AG08395 (cell line): ENCODE measurements around the gene POLL.

Source experiments
- DNase-seq: peaks from one replicate; pipeline ENCODE4 v3.0.0; 2012; ENCODE audit warnings: mixed read lengths, low spot score

The POLL gene

GRCh38 chr10:101573885-101574753 is 13.9 kb downstream of the POLL start:
- DNase-seq = no peak

DNA sequence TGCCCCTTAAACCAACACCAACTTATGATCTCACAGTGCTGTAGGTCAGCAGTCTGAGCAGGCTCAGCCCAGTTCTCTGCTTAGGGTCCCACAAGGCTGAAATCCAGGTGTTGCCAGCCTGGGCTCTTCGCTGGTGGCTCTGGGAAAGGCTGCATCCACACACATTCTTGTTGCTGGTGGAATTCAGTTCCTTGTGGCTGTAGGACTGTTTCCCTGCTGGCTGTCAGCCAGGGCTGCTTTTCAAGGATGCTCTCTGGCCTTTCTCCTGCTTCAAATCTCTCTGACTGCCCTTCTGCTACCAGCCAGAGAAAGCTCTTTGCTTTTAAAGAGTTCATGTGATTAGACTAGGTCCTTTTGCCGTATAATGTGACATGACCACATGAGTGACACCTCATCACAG is 15.3 kb downstream of the POLL start:
- DNase-seq = no peak

DNA sequence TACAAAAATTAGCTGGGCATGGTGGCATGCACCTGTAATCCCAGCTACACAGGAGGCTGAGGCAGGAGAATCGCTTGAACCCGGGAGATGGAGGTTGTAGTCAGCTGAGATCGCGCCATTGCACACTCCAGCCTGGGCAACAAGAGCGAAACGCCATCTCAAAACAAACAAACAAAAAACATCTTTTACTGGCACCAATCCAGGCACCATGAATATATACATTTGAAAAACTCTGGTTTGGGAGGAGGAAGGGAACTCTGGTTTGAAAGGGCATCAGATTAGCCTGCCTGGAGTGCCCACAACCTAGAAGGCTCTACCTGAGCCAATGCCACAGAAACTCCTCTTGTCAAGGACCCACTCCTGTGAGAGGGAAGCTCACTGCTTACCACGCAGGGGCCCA is 15.9 kb downstream of the POLL start:
- DNase-seq = no peak

DNA sequence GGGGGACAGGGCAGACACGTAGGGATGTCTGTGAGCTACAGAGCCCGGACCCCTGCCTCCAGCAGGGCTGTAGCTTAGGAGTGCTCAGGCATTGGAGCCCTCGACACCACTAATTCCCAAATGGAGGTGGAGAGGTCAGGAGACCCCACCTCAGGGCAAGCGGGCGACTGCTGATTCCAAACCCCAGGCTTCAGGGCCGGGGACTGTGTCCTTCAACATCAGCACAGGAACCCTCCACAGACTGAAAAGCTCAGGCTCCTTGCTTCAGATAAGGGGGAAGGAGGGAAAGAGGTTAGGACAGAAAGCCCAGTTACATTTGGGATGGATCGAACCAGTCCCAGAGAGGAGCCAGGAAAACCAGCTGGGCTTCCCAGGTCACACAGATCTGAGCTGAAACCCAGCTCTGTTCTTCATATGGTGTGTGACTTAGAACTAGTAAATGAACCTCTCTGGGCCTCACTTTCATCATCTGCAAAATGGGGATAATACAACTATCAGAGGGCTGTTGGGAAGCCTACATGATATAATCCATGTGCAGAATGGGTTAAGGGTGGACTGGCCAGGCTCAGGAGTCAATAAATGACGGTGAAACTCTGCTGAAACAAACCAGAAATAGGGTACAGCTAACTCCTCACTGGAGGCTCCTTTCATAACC is 16.7 kb downstream of the POLL start:
- no peak for DNase-seq

DNA sequence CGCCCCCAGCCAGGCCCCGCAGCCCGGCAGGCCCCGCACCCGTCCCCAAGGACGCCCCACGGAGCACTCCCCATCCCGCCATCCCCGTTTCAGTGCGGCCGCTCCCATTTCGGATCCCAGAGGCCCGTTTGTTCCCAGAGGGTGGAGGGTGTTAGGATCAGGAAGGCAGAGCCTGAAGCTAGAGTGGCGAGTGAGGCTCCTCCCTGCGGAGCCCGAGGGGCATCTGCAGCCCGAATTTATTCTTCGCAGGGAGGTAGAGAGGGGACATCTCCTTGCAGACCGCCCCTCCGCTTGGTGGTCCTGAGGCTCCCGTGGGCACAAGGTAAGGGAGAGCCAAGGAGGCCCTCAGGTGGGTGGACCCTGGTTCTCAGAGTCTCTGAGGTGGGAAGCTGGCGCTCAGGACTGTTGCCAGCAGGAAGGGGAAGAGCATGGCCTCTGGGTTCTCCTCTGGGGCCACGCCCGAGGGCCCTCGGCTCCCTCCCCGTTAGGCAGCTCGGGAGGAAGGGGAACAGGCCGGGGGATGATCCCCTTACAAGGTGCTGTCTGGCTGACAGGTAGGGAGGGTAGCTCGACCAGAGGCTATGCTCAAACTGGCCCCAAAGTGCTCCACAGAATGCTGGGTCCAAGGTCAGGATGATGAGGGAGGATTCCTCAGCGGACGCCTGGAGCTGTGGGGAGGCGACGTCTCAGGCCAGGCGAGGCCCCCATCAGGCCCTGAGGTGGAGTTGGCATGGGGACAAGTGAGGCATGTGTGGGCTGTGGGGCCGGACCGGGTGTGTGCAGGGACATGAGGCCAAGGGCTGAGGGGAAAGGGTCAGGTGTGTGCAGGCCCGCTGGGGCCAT is 17.4 kb downstream of the POLL start:
- DNase-seq = peak; percentile 22

DNA sequence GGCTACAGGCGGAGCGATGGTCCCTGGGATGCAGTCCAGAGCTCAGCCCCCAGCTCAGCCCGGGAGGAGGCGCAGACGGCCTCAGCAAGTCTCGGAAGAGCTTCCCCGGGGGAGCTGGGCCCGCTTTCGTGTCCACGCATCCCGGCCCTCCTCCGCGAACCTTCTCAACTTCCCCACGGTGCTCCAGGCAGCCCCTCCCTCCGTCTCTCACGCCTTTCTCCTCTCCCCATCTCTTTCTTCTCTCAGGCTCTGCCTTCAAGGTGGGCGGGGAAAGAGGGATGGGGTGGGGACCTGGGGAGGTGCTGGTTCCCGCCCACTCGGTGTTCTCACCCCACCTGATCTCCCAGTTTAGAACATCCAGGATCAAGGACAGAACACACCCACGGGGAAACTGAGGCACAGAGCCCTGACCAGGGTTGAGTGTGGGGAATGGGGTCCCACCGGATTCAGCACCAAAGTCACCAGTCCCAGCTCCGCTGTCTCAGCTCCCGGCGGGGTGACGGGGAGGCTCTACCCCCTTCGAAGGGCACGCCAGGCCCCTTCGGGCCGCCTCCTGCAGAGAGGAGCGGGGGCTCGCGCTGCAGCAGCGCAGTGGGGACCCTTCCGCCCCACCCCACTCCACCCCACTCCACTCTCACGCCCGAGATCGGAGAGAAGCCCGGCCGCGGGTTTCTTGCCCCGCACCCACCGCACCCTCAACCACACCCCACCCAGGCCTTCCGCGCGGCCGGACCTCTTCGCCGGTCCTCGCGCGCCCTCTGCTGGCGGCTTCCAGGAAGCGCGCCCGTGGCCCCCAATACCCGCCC is 18.2 kb downstream of the POLL start:
- peak; percentile 92 for DNase-seq

GRCh38 chr10:101569323-101569621 is 18.8 kb downstream of the POLL start:
- no peak for DNase-seq

DNA sequence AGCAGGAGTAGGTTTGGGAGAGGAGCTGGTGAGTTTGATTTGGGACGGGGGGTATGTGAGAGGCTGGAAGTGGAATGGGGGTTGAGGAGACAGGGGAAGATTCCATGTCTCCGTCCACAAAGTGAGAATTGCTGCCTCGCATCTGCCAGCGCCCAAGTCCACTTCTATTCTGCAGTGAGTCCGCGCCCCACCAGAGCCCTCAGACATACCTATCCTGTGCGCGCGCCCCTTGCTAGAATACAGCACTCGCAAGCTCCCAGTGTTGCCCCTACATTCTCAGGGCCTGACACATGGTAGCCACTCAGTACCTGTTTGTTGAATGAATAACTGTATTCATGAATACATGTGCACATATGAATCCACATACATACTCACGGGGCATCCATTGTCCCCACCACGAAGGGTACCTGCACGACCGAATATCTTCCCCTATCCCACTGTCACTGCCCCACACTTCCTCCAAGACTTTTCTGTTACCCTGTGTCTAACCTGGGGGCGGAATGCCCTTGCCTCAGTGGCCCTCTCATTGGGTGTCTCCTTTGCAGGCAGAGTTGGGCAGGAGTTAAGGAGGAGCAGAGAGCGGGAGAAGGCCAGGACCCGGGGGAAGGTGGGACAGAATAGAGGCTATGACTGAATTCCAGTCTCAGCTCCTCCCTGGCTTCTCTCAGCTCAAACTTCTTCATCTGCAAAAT is 19.9 kb downstream of the POLL start:
- no peak for DNase-seq

DNA sequence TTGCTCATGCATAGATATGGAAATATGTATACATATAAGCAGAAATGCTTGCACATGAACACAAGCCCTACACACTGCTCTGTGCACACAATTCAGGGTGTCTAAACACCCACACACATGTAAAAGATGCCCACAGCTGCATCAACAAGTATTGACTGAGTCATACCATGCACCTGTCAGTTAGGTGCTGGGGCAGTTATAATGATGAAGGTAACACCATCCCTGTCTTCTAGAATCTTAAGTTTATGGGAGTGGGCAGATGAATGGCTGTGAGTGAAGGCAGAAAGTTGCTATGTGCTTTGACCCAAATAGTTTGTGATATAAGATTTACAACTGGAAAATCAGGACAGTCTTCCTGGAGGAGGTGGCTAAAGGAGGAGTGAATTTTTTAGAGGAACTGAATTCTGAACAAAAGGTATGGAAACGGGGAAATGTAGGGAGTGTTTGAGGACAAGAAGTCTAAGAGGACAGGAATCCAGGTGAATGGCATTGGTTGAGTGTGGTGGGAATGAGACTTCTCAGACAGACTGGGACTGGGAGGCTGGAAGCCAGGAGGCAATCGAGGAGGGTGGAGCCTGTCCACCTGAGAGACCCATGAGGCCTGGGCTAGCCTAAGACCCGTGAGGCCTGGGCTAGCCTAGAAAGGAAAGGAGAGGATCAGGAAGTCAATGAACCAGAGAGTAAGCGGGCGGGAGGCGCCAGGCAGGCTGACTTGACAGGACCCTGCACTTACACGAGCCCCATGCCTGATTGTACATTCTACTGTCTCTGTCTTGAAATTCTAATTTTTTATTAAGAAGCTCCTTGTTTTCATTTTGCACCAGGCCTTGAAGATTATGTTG is 20.7 kb downstream of the POLL start:
- no peak for DNase-seq

GRCh38 chr10:101566333-101567164 is 21.5 kb downstream of the POLL start:
- peak; percentile 17 for DNase-seq

DNA sequence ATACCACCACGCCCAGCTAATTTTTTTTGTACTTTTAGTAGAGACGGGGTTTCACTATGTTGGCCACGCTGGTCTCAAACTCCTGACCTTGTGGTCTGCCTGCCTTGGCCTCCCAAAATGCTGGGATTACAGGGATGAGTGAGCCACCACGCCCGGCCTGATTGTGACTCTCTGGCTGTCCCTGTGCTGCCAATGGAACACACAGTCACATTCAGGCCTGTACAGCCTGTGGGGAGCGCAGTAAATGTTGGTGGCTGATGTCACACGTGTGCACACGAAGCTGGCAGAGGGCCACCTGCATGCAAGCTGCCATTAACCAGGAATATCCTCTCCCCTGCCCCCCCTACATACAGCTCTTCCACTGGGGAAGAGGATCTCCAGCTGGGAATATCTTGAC is 22.1 kb downstream of the POLL start:
- no peak for DNase-seq

DNA sequence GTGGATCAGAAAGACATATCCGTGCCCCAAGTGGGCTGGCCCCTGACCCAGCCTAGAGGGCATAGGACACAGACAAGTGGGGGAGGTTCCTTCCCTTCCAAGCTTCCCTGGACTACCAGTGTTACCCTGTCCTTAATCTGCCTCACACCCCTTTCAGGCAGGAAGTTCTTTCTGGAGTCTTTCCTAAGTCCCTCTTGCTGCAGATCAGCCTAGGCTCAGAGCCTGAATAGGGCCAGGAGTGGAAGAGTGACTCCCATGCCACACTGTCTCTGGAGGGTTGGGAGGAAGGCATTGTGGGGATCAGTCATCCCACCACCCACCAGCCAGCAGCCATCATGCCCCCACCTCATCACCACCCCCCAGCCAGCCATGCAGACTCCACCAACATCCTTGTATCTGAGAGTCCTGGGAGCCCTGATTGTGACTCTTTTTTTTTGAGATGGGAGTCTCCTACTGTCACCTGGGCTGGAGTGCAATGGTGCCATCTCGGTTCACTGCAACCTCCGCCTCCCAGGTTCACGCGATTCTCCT is 22.6 kb downstream of the POLL start:
- no peak for DNase-seq

DNA sequence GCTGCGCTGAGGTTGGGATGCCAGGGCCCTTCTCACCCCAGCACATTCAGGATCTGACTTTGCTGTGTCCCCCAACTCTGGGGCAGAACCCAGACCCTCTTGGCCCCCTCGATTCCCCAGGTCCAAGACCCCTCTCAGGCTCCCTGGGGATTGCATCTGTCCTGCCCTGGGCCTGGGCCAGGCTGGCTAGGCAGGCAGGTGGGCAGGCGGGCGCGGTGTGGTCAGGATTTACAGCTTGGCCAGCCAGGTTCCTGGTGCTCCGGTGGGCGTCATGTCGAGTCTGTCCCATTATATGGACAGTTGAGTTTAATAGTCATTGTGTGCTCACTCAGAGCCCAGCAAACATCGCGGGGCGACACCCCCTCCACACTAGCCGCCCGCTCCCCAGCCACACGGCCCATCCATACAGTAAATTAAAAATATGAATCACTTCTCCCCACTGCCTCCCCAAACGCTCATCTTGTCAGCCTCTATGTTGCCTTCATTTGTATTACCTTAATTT is 23.5 kb downstream of the POLL start:
- no peak for DNase-seq

- DNase-seq = no peak
Measured at GRCh38 chr10:101563497-101564040, 24.5 kb downstream of the POLL start.

- DNase-seq = no peak
Measured at GRCh38 chr10:101563007-101563406, 25.1 kb downstream of the POLL start.

DNA sequence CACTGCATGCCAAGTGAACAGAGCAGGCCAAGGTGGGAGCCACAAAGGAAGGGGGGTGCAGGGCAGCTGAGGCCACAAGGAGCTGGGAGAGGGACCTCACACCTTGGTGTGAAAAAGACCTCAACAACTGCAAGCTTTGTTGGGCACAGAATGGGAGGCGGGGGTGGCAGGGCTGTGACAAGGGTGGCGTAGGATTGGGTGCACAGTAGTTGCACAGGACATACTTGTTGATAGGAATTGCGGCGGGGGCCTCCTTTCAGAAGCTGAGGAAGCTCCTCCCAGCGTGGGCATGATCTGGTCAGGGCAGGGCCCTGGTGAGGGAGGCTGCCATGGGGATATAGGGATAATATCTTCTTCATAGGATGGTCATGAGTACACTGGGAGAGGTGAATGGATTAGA is 25.8 kb downstream of the POLL start:
- DNase-seq = no peak

- no peak for DNase-seq
Measured at GRCh38 chr10:101561068-101561915, 26.8 kb downstream of the POLL start.
